GM18499 (cell line): ENCODE results near the gene SOCS6.

ENCODE experiments used
- ATAC-seq: cut with Tn5 transposase; IDR thresholded peaks from one replicate; pipeline ENCODE4 v1.9.1; 2021; ENCODE audit warnings: moderate number of reproducible peaks; ENCODE audit not compliant: insufficient read depth, unreplicated experiment

Gene SOCS6

DNA sequence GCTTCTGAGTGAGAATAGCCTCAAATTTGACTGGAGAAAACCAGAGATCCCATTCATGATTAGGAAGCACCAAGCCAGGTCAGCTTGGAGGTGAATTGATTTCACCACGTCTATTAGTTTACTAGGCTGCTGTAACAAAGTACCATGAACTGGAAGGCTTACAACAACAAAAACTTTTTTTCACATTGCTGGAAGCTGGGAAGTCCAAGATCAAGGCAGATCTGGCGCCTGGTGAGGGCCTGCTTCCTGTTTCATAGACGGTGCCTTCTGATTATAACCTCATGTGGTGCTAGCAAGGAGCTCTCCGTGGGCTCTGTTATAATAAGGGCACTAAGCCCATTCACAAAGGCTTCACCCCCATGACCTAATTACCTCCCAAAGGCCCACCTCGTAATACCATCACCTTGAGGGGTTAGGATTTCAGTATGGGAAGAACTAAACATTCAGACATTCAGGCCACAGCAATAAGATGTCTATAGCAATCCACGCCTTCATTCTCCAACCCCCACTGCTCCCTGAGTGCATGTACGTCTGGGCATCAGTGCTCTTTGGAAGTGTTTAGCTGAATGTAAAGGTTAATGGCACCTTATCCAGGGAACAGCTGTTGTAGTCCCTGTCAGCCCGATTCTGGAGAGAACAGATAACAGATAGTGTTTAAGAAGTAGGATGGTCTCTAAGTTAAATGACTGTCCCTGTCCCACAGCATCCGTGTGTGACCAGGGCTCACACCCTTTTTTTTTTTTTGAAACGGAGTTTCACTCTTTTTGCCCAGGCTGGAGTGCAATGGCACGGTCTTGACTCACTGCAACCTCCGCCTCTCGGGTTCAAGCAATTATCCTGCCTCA, 89.2 kb downstream of the SOCS6 start:
- ATAC-seq: no peak
